A549 treated with Hydrocortisone at 1 μM for 4 hours (cell line): ENCODE data around the gene CILP. TPM values are rescaled to one million over a fixed set of nuclear protein-coding genes. Genes with fewer than 3 reads are reported as not detected.

ENCODE experiments used
- total RNA-seq: library from RNA; stranded (reverse); fragments of 200-300 nt; extraction: Qiagen RNA extraction; gene quantifications from 5 replicates; pipeline ENCODE4 v1.2.3, GENCODE V29; 2022

The CILP gene
- total RNA-seq = 0.21 to 0.44 TPM (median 0.41 TPM) in 5 replicates

DNA sequence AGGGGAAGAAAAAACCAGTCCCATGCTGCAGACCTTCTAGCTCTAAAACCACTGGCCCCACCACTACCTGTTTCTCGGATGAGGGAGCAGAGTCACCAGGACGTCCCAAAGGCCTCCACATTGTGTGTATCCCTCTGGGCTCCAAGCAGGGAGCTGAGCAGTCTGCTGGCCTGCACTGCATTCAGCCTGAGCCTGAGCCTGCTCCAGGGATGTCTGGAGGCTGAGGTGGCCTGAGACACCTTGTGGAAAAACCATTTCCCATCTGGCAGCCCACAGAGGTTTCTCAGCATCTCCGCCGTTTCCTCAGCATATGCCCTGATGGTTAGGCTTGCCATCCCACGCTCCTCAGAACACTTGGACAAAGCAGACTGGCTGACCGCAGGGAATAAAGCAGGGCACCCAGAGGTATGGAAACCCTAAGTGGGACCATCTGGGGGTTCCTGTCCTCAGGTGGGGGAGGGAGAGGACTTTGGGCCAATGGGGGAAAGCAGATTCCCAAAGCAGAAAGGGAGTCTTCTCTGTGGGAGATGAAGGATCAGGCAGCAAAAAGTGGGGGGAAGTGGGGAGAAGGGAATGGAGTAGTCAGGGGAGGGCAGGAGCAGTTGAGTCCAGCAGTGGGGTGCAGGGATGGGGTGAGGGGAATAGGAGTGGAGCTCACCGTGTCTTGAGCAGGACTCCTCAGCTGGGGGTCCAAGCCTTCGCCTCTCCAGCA is at the start of gene CILP:
TSS of gene CILP (minus strand) at position 704 of the 712 bp plus-strand sequence. CDS start 1,718 bp downstream, outside the sequence.

GRCh38 chr15:65184868-65185717 is 26.2 kb downstream of the CILP start, which contains the start of gene CLPX:
TSS of gene CLPX (minus strand) at chr15:65185342. CDS start at chr15:65185153, 189 bp downstream.

Other genes starting within 250 kb of the CILP start
- 120 to 130 TPM (median 128 TPM) in 5 replicates for gene SPG21, start 221.6 kb downstream of the CILP start, total RNA-seq
- gene MTFMT, start 181.8 kb downstream of the CILP start, total RNA-seq = 25.7 to 27.3 TPM (median 26.9 TPM) in 5 replicates
- 14.4 to 20.3 TPM (median 15.9 TPM) in 5 replicates for gene SLC51B, start 166.1 kb downstream of the CILP start, total RNA-seq
- gene RASL12, start 143.5 kb downstream of the CILP start, total RNA-seq = 0.07 to 0.16 TPM (median 0.15 TPM) in 5 replicates
- not detected in 5 replicates for gene KBTBD13, start 134.7 kb downstream of the CILP start, total RNA-seq
- 0.56 to 1.3 TPM (median 0.85 TPM) in 5 replicates for gene UBAP1L, start 96.3 kb downstream of the CILP start, total RNA-seq
- 27.0 to 30.1 TPM (median 28.2 TPM) in 5 replicates for gene PDCD7, start 77.7 kb downstream of the CILP start, total RNA-seq
- 33.8 to 58.3 TPM (median 49.0 TPM) in 5 replicates for gene CLPX, start 26.1 kb downstream of the CILP start, total RNA-seq
- 10.4 to 11.6 TPM (median 11.3 TPM) in 5 replicates for gene PARP16, start 75.4 kb upstream of the CILP start, total RNA-seq
- not detected in 5 replicates for gene RNU5A-1, start 84.6 kb upstream of the CILP start, total RNA-seq
- not detected in 5 replicates for gene RNU5B-1, start 93.2 kb upstream of the CILP start, total RNA-seq
- gene IGDCC3, start 166.5 kb upstream of the CILP start, total RNA-seq = 0.07 to 0.18 TPM (median 0.09 TPM) in 5 replicates
- gene IGDCC4, start 211.5 kb upstream of the CILP start, total RNA-seq = 1.8 to 2.7 TPM (median 2.2 TPM) in 5 replicates